ENCODE measurements around the gene SPRTN.

DNA sequence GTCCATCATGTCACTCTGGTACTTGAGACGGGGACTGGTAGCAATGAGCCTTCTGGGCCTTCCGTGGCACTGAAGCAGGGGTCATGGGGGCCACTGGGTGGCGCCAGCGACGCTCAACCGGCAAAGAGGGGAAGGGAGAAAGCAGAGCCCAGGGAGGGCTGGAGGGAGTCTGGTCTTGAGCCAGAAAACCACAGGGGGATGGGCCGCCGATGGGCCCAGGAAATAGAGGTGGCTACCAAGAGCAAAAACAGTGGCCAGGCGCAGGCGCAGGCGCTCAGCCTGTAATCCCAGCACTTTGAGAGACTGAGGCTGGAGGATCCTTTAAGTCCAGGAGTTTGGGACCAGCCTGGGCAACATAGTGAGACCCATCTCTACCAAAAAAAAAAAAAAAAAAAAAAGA lies 22.2 kb upstream of the SPRTN start:
- TF ChIP-seq, protein P1, sequence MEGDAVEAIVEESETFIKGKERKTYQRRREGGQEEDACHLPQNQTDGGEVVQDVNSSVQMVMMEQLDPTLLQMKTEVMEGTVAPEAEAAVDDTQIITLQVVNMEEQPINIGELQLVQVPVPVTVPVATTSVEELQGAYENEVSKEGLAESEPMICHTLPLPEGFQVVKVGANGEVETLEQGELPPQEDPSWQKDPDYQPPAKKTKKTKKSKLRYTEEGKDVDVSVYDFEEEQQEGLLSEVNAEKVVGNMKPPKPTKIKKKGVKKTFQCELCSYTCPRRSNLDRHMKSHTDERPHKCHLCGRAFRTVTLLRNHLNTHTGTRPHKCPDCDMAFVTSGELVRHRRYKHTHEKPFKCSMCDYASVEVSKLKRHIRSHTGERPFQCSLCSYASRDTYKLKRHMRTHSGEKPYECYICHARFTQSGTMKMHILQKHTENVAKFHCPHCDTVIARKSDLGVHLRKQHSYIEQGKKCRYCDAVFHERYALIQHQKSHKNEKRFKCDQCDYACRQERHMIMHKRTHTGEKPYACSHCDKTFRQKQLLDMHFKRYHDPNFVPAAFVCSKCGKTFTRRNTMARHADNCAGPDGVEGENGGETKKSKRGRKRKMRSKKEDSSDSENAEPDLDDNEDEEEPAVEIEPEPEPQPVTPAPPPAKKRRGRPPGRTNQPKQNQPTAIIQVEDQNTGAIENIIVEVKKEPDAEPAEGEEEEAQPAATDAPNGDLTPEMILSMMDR (IDR thresholded peaks at IDR 0.05 in 8 of 11, conservative IDR thresholded peaks at IDR 0.05 in 3 of 11) = peak in 8 of 11 experiments; percentile 38 to 70 (median 58)
- TF ChIP-seq POLR2AphosphoS5 (IDR thresholded peaks at IDR 0.05) = peak in 1 of 3 donors; percentile 9
- TF ChIP-seq POLR2A (IDR thresholded peaks at IDR 0.05) = no peak
